ENCODE data around the gene SLC43A2.

DNA sequence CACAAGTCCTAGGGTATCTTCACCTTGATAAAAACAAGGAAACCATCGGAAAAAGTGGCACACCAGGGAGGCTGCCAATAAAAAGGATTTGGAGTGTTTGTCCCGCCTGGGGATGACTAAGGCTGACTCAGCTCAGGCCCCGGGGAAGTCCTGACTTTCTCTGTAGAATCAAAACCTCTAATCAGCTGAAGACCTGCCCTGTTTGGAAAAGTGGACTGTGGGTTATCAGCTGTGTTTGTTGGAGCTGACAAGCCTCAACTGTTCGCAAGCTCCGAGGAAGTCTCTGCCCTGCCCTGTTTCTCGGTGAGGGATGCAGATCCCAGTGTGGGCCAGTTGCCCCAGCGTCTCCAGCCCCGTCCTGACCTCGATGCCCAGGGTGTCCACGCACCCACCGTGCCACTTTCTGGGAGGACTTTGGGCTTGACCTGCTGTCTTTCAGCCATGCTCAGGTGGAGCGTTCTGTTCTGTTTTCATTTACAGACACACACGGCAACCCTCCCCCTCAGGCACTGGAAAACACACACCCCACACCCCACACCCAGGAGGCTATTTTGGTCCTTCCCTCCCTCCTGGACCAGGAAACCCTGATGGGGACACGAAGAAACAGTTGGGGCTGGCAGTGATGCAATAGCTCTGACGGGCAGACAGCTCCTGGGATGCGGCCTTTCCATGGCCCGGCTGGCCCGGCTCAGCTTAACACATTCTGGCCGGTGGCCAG is 38.4 kb downstream of the SLC43A2 start:
- TF ChIP-seq EP300 (IDR thresholded peaks at IDR 0.05), result peak in 1 of 4 donors; percentile 23
- no peak for TF ChIP-seq CTCF (IDR thresholded peaks at IDR 0.05)

All from sigmoid colon (tissue), 4 donors.